GM13976 (cell line): ENCODE measurements around the gene YLPM1.

Source experiments
- DNase-seq: peaks from one replicate; pipeline ENCODE4 v3.0.0; 2012; ENCODE audit warnings: low spot score
- CTCF ChIP-seq: IDR thresholded peaks from 2 replicates; pipeline ENCODE4 v1.5.1; 2012; ENCODE audit warnings: borderline replicate concordance, mild to moderate bottlenecking; ENCODE audit not compliant: insufficient read depth; ENCODE audit errors: extremely low read depth, missing control alignments, control extremely low read depth
- in situ Hi-C: fragments of 300-500 bp; cut with MboI; formaldehyde crosslinking; loops from one replicate; pipeline ENCODE4 v1.12.0; 2022; ENCODE audit warnings: low sequenced_read_pairs, mixed read lengths, inconsistent platforms; ENCODE audit not compliant: unreplicated experiment

Gene YLPM1

GRCh38 chr14:74864198-74864597 lies 101.1 kb downstream of the YLPM1 start:
- in situ Hi-C loops, result no loop called here
- no peak for DNase-seq
- TF ChIP-seq CTCF, result no peak

- in situ Hi-C loops, result no loop called here
- no peak for DNase-seq
- TF ChIP-seq CTCF, result no peak
Observed at GRCh38 chr14:74865156-74865555, 102.0 kb downstream of the YLPM1 start.

GRCh38 chr14:74866708-74867389 lies 103.7 kb downstream of the YLPM1 start:
- TF ChIP-seq CTCF, result no peak
- no peak for DNase-seq
- in situ Hi-C loops, result no loop called here

- no peak for DNase-seq
- in situ Hi-C loops, result no loop called here
- TF ChIP-seq CTCF, result no peak
Observed at GRCh38 chr14:74867673-74868072, 104.6 kb downstream of the YLPM1 start.

- in situ Hi-C loops, result no loop called here
- no peak for TF ChIP-seq CTCF
- no peak for DNase-seq
Observed at GRCh38 chr14:74868739-74869138, 105.6 kb downstream of the YLPM1 start.

GRCh38 chr14:74871819-74872218 lies 108.7 kb downstream of the YLPM1 start:
- in situ Hi-C loops, result no loop called here
- TF ChIP-seq CTCF, result no peak

More at GRCh38 chr14:74871819-74872218, 108.7 kb downstream of the YLPM1 start:
- DNase-seq, result no peak
